Activated effector memory CD4-positive, alpha-beta T cell treated with anti-CD3 and anti-CD28 coated beads, Interleukin-2, amount 50 U/mL, for 16 hours (primary cell): Measurements from ENCODE around the gene FAHD2A.
"Not testable (repeated sequence)": the region's sequence is repeated elsewhere in the genome, so short reads cannot be mapped to it uniquely, and the experiment has no call there.

Experiments
- DNase-seq: peaks from one replicate; pipeline ENCODE4 v3.0.0-alpha.2; 2020

FAHD2A gene, protein sequence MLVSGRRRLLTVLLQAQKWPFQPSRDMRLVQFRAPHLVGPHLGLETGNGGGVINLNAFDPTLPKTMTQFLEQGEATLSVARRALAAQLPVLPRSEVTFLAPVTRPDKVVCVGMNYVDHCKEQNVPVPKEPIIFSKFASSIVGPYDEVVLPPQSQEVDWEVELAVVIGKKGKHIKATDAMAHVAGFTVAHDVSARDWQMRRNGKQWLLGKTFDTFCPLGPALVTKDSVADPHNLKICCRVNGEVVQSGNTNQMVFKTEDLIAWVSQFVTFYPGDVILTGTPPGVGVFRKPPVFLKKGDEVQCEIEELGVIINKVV

DNA sequence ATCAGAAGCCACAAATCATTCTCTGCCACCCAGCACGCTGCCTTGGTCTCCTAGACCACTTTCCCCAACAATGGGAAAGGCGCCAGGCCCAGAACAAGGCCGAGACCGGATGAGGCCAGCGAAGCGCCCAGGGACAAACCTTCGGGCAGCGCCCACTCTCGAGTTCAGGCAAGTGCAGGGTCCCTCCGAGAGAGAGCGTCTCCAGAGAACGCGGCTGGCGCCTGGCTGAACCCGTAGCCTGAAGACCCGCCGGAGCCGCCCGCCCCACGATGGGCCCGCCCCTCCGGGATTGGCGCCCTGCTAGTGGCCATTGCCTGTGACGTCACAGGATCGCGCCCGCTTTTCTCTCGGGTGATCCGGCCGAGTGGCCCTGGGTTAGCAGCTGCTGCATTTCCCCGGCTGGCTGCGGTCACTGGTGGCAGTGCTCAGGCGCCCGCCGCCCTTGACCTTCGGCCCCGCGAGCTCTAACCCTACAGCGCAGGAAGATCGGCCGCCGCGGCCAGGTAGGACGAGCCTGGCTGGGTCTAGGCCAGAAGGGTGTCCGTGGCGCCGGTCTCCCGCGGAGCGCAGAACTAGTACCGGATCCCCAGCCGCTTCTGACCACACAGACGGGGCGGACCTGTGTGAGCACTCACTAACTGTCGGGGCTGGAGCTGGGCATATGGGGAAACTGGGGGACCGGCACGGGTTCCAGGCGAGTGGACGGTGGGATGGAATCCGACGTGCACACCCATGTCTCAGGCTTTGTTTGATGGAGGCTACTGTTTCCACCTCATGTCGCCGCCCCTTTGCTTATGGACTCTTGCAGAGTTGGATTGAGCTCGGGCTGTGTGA is at the start of gene FAHD2A:
FAHD2A (plus strand) TSS at position 339 of the 834 bp plus-strand sequence. CDS start 2,851 bp downstream, outside the sequence.
- peak; percentile 98 for DNase-seq

DNA sequence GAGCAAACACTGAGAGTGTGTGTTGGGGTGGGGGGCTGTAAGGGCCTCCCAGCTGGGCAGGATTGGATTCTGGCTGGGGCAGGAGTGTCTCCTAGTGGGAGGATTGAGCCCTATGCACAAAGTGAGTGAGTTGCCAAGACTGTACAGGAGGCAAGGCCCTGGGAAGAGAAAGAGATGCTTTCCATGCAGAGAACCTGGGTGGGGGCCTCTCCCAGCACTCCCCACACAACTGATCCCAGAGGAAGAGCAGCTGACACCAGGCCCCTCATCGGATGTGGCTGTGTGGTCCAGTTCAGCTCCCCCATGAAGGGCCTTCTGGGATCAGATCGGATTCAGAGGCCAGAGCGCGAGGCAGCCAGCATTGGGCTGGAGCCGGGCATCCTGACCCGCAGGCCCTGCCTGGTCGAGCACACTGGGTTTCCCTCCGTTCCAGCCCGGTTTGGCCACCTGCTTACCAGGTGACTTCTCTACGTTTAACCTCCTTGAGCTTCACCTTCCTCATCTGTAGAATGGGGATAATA is 49.4 kb upstream of the FAHD2A start:
- DNase-seq: peak; percentile 41

DNA sequence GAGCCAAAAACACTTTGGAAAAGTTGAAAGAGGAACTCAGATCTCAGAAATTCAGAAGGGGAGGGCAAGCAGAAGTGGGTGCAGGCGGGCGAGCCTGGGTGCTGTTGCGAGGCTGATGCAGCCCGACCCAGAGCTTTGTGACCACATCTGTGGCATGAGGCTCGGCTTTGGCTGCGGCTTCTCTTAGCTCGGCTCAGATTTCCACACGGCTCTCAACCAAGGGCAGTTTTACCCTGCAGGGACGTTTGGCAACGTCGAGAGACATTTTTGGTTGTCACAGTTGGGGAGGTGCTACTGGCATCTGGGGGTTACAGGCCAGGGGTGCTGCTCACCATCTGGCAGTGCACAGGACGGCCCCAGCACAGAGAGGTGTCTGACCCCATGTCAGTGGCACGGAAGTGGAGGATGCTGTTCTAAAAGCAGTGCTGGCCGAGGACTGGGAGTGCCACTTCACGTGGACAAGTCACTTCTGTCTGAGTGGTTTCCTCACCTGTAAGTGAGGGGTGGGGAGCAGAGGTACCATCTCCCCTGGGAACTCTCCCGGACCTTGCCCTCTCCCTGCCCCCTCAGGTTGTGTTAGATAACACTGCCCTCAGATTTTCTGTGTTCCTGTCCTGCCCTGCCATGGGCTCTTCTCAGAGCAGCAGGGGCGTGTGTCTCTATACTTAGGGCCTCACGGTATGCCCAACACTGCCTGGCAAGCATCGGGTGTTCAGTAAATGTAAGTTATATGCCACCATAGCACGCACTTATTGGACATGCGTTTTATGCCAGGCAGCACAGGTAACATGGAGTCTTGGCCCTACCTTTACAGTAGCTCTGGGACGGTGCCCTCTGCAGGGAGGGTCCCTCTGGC is 48.7 kb upstream of the FAHD2A start:
- DNase-seq: peak; percentile 44

DNA sequence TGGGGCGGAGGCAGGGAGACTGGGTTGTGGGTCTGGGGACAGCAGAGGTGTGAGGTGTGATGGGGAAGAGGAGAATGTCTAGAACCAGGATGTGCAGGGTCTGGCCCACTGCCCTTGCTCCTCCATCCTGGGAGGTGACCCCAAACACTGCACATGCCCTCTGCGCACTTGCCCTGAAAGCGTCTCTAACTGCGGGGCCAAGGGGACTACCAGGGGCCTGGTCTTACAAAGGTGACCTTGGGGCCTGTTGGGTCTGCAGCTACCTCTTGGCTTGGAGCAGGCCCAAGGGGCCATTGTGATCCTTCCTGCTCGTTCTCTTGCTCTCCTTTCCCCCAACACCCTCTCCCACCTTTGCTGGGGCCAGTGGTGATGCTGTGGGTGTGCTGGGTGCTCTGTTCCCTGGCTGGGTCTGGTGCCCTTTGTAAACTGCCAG is 48.0 kb upstream of the FAHD2A start:
- no peak for DNase-seq

DNA sequence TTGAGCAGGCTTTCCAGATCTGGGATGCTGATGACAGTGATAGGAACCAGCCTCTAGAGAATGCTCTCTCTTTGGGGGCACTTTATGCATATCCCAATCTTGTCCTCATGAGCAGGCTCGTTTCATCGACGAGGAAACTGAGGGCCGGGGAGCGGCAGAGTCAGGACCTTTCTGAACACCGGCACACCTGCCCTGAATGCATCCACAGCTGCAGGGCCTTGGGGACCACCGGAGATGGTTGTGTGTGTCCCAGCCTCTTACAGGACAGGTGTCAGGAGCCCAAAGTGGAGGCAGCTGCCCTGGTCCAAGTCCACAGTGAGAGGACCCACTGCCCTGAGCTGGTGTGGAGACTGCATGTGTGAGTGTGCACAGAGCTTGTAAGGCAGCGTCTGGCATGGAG is 47.6 kb upstream of the FAHD2A start:
- DNase-seq: peak; percentile 54

DNA sequence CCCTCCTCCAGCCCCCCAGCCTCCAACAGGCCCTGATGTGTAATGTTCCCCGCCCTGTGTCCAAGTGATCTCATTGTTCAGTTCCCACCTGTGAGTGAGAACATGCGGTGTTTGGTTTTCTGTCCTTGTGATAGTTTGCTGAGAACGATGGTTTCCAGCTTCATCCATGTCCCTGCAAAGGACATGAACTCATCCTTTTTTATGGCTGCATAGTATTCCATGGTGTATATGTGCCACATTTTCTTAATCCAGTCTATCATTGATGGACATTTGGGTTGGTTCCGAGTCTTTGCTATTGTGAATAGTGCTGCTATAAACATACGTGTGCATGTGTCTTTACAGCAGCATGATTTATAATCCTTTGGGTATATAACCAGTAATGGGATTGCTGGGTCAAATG is 47.0 kb upstream of the FAHD2A start:
- not testable (repeated sequence) for DNase-seq

DNA sequence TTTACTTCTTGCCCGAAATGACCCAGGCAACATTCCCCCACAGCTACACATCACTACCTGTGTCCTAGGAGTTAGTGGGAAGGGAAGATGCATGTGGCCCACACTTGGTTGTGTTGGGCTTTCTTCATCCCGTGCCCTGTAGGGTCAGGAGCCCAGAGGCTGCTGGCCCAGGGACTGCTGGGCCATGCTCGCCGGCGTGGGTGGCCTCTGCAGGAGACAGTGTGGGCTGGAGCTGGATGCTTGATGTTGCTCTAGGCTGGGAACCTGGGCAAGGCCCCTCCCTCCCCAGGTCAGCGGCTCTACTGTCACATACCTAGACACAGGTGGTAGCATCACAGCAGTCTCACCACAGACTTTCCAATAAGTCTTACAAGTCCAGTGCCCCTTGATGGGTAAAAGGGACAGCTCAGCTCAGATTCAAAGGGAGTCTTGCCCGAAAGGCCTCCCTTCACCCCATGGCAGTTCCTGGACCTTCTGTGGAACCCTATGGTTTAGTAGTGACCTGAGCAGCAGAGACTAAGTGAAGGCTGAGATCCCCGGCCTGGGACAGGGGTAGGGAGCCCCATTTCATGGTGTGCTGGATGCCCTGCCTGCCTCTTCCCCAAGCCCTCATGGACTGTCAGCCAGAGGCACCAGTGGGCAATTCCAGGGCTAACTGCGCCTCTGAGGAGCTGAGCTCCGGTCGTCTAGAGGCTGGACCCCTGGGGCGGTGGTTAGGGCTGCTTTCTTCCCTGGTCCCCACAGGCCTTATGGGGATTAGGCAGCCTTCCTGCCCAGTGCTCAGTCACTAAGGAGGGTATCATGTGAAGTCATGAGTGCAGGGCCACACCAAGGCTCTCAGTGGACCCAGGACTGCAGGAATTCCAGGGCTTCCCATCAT is 45.4 kb upstream of the FAHD2A start:
- DNase-seq: peak; percentile 47

DNA sequence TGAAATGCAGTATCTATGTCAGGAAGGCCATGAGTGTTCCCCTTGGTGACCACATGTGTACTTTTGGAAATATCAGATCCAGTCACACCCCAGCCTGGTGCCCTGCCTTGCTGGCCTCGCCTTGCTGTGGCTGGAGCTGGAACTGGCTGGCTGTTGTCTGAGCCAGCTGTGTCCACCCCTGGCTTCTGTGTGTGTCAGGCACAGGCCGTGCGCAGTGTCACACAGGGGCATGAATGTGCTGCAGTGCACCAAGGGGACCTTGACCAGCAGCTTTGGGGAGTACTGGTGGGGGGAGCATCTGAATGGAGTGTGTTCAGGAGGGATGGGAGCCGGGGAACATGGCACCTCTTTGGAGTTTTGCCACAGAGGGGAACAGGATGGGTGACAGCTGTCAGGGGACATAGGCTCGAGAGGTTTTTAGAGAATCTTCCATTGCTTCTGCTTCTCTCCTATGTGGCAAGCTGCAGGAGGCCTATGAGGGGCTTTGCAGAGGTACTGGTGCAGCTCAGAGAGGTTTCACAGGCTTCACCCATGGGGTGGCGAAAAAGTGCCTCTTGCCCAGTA is 44.7 kb upstream of the FAHD2A start:
- peak; percentile 56 for DNase-seq

DNA sequence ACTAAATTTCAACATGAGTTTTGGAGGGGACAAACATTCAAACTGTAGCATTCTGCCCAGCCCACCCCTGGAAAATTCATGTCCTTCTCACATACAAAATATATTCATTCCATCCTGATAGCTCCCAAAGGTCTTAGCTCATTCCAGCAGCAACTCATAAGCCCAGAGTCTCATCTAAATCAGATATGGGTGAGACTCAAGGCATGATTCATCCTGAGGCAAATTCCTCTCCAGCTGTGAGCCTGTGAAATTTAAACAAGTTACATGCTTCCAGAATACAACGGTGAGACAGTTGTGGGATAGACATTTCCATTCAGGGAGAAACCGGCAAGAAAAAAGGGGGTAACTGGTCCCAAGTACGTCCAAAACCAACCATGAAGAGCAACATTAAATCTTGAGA is 43.5 kb upstream of the FAHD2A start:
- DNase-seq: no peak

DNA sequence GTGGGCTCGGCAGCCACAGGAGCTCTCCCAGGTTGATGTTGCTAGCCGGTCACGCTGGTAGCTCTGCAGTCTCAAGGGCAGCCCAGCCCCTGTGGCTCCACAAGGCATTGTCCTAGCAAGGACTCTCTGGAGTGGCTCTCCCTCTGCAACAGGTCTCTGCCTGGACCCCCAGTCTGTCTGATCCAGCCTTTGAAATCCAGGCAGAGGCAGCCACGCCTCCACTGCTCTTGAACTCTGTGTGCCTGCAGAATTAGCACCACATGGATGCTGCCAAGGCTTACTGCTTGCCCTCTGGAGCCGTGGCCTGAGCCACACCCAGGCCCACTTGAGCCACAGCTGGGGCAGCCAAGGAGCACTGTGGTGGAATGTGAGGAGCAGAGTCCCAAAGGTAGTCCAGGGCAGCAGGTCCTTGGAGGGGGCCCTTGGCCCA is 43.0 kb upstream of the FAHD2A start:
- peak; percentile 50 for DNase-seq

DNA sequence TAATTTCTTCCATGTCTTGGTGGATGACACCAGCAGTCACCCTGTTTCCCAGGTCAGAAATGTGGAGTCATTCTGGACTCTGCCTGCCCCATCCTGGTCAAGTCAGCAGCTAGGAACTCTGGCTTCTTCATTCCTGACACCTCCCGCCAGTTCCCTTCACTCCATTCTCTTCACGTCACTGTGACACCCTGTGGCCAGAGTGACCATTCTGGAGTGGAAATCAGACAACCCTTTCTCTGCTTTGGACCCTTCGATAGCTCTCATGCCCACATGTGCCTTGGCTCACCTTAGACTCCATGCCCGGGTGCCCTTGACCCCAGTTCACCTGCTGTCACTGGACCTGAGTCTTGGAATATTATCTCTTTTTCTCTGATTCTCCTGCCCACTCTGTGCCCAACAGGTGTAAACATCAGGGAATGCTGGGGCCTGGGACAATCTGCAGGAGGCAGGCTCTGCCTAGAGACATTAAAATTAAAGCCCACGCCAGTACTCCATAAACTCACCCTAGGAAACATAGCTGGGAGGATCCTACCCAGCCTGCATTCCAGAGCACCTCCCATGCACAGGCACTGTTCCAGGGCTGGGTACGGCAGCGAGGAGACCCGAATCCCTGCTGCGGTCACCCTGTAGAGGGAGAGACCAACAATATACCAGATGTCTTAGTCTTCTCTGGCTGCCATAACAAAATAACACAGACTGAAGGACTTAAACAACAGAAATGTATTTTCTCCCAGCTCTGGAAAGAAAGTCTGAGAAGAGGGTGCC is 41.1 kb upstream of the FAHD2A start:
- peak; percentile 19 for DNase-seq

DNA sequence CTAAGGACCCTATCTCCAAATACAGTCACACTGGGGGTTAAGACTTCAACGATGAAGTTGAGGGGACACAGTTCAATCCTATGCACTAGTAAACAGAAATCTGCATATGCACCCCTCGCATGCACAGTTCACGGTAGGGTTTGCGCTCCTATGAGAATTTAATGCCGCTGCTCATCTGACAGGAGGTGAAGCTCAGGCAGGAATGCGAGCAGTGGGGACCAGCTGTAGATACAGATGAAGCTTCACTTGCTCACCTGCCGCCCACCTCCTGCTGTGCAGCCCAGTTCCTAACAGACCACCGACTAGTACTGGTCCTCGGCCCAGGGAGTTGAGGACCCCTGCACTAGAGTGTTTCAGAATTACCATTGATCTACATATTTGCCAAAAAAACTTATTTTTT is 40.0 kb upstream of the FAHD2A start:
- DNase-seq: peak; percentile 31

DNA sequence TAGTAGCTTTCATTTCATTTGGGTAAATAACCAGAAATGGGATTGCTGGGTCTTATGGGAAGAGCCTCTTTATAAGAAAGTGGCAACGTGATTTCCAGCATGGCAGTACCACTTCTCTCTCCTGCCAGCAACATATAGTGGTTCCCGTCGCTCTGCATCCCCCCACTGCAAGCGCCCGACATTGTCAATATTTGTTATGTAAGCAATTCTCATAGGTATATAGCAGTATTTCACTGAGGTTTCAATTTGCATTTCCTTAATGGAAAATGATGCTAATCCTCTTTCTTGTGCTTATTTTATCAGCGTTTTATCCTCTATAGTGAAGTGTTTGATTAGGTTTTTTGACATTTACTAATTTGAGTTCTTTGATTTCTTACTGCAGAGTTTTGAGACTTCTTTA is 36.0 kb upstream of the FAHD2A start:
- no peak for DNase-seq

DNA sequence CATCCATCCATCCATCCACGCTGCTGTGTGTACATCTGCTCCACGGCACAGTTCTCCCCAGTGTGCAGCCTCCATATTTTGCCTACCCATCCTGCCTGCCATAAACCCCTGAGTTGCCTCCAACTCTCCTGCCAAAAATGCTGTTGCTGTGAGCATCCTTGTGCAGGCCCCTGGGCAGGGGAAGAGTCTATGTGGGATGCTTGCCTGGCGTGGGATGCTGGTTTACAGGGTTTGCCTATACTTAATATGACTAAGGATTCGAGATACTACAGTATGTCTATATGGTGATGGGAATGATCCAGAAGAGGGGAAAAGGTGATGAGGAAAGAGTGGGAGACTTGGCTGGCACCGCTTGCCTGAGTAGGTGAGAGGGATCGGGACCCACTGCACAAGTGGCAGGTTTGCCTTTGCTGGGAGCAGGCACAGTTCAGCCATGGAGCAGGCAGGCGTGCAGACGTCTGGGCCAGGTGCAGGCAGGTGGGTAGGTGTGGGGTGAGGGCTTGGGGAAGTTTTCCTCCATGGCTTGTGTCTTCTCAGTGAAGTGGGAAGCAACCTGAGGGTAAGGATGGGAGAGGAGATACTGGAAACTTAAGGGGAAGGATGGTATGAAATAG is 30.2 kb upstream of the FAHD2A start:
- DNase-seq: peak; percentile 27

DNA sequence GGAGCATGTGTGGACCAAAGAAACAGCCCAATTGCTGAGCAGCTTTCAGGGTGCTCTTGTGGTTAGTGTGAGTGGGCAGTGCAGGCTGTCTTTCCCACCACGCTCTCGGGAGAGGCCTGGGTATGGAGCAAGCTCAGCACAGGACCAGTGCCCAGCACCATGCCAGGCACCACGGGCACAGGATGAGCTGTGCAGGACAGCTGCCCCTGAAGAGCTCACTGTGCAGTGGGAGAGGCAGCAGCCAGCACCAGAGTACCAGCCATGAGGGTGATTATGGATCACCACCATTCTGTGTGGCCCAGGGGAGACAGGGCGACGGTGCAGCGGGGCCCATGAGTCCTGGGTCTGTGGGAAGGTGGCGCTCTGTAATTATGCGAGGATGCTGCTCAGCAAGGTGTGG is 29.7 kb upstream of the FAHD2A start:
- DNase-seq: peak; percentile 22

DNA sequence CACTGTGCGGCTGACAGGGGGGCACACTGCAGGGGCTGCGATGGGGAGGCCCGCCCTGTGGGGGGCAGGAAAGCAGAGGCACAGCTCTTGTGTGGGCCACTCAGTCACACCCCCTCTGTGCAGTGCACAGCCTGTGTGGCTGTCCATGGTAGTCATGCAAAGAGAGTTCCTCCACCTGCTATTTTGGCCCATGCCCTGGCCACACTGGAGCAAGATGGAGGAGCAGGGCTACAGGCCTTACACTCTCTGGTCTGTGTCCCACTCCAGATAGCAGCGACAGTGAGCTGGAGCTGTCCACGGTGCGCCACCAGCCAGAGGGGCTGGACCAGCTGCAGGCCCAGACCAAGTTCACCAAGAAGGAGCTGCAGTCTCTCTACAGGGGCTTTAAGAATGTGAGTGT is 28.5 kb upstream of the FAHD2A start:
- no peak for DNase-seq

DNA sequence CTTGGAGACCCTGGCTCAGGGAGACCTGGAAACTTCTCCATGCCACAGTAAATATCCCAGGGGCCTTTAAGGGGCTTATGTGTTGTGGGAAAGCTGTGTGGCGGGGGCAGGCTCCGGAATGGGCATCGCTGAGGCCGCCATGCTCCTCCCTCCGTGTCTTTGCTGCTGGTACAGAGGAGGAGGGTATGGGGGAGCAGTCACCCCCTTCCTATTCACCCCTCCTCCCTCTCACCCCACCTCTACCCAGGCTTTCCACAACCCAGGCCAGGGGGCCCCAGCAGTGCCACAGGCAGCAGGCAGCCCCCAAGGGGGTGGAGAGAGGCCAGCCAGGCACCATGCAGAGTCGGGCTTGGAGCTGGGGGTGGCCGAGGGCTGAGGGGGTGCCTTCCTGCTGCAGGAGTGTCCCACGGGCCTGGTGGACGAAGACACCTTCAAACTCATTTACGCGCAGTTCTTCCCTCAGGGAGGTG is 28.0 kb upstream of the FAHD2A start:
- no peak for DNase-seq

DNA sequence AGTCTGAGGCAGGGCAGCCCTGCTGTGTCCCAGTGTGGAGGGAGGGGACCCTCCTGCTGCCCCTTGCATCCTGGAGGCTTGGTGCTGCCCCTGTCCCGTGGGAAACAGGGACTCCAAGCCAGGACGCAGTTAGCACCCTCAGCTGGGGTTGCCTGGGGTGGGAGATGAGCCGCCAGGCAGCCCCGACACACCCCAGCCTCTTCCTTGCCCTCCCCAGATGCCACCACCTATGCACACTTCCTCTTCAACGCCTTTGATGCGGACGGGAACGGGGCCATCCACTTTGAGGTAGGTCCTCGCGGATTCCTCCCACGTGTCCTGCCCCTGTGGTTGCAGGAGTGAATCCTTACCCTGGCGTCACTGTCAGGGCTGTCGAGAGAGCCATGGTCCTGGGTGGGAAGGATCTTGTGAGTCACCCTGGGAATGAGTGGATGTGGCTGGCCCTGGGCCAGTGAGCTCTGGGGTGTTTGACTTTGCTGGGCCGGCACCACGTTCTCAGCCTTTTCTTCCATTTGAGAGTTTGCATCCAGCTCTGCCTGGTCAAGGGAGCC is 27.5 kb upstream of the FAHD2A start:
- no peak for DNase-seq

DNA sequence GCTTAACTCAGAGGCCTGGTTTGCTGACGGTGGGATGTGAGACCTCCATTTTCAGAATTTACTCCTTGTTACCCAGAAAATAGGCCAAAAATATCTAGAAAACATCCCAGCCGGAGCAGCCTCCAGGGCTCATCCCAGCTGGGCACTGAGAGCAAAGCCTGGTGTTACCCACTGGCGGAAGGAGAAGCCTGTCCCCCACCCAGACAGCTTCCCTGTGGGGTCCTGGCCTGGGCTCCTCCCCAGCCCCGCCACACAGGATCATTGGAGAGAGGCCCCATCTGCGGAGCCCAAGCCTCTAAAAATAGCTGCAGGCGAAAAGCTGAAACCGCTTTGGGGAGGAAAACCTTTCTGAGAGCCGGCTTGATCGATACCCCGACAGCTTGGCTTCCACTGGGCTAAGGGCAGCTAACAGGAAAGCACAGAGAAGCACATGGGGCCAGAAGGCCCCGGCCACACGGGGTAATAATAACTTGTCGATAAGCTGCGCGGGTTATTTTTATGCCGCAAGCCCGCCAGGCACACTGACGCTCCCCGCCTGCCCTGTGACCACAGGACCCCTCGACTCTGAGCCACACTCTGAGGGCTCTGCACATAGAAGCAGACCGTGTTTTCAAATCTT is 26.9 kb upstream of the FAHD2A start:
- no peak for DNase-seq
